Peyer's patch (tissue), 4 donors: Measurements from ENCODE around the gene BPGM. TPM values are rescaled to one million over a fixed set of nuclear protein-coding genes. Genes with fewer than 3 reads are reported as not detected.

Source experiments
- DNase-seq, 3 donors: peaks; one replicate each; pipeline ENCODE4 v3.0.0-alpha.2; 2017 to 2019
- H3K27ac ChIP-seq, 4 donors: fragments of 200-600 bp; sonication (generic); one replicate each; pipeline ENCODE4 v1.5.1; 2016 to 2019
- H3K27me3 ChIP-seq, 2 donors: fragments of 200-600 bp; sonication (generic); one replicate each; pipeline ENCODE4 v1.5.1; 2019
- H3K36me3 ChIP-seq, 3 donors: fragments of 200-600 bp; sonication (generic); one replicate each; pipeline ENCODE4 v1.5.1; 2016 to 2019
- H3K4me1 ChIP-seq, 4 donors: fragments of 200-600 bp; sonication (generic); one replicate each; pipeline ENCODE4 v1.5.1; 2016 to 2019
- H3K4me3 ChIP-seq, 4 donors: fragments of 200-600 bp; sonication (generic); 1 replicate in 3 of 4; 2 replicates in 1 of 4; pipeline ENCODE4 v1.5.1; 2016 to 2019; ENCODE audit warnings: mild to moderate bottlenecking in 1 of 4
- H3K9me3 ChIP-seq, 4 donors: fragments of 200-600 bp; sonication (generic); one replicate each; pipeline ENCODE4 v1.5.1; 2016 to 2019; ENCODE audit warnings: mild to moderate bottlenecking in 1 of 4
- CTCF ChIP-seq, 6 experiments: fragments of 450-650 bp in 4 of 6; fragments of 200-600 bp in 2 of 6; sonication (generic) in 1 of 6; IDR thresholded peaks; one replicate each; pipeline ENCODE4 v1.5.1; 2017 to 2019; ENCODE audit warnings: antibody characterized with exemption in 6 of 6, mild to moderate bottlenecking in 3 of 6, moderate library complexity in 1 of 6
- POLR2A ChIP-seq, 2 donors: fragments of 450-650 bp; IDR thresholded peaks; one replicate each; pipeline ENCODE4 v1.5.1; 2017; ENCODE audit warnings: antibody characterized with exemption in 2 of 2, mild to moderate bottlenecking in 2 of 2, moderate library complexity in 2 of 2
- total RNA-seq, 4 donors: library from RNA; depleted of rRNA; stranded (reverse); fragments of >200 nt; gene quantifications; one replicate each; pipeline ENCODE4 v1.1.0, GENCODE V29; 2016

BPGM gene
- total RNA-seq, 4 donors from 2014 or later = 5.3 to 9.2 (median 6.6) TPM

GRCh38 chr7:134671609-134672008, 25.0 kb downstream of the BPGM start:
- no peaks in the 10 kb centered on the region for H3K9me3 ChIP-seq
- H3K27ac ChIP-seq = no peak overlapping the region
- no peak overlapping the region for H3K4me3 ChIP-seq
- no peaks in the 10 kb centered on the region for H3K27me3 ChIP-seq
- no peak for DNase-seq
- H3K4me1 ChIP-seq = no peaks in the 10 kb centered on the region
- TF ChIP-seq CTCF (IDR thresholded peaks at IDR 0.05) = no peak
- no peak for TF ChIP-seq POLR2A (IDR thresholded peaks at IDR 0.05)
- no peaks in the 10 kb centered on the region for H3K36me3 ChIP-seq

- H3K4me1 ChIP-seq = no peaks in the 10 kb centered on the region
These were observed 27.8 kb downstream of the BPGM start for GRCh38 chr7:134674424-134674823.

GRCh38 chr7:134676743-134677142, 30.1 kb downstream of the BPGM start:
- Histone ChIP-seq H3K27me3 (no peaks in the 10 kb centered on the region), H3K4me3 (no peak overlapping the region), H3K27ac (no peak overlapping the region), H3K36me3 (peaks cover 0 to 6% (median 0%) of the 10 kb centered on the region in 3 donors), H3K9me3 (no peaks in the 10 kb centered on the region), H3K4me1 (no peaks in the 10 kb centered on the region)
- DNase-seq = no peak
- no peak for TF ChIP-seq POLR2A (IDR thresholded peaks at IDR 0.05)
- TF ChIP-seq CTCF (IDR thresholded peaks at IDR 0.05) = no peak

More at GRCh38 chr7:134674424-134674823, 27.8 kb downstream of the BPGM start:
- no peak for TF ChIP-seq CTCF (IDR thresholded peaks at IDR 0.05)
- no peak for TF ChIP-seq POLR2A (IDR thresholded peaks at IDR 0.05)
- H3K27me3 ChIP-seq = no peaks in the 10 kb centered on the region
- no peak for DNase-seq
- no peaks in the 10 kb centered on the region for H3K36me3 ChIP-seq
- H3K4me3 ChIP-seq = no peak overlapping the region
- no peaks in the 10 kb centered on the region for H3K9me3 ChIP-seq
- H3K27ac ChIP-seq = no peak overlapping the region

GRCh38 chr7:134678115-134678514, 31.5 kb downstream of the BPGM start:
- TF ChIP-seq POLR2A (IDR thresholded peaks at IDR 0.05) = no peak
- TF ChIP-seq CTCF (IDR thresholded peaks at IDR 0.05) = no peak
- H3K4me1 ChIP-seq = no peaks in the 10 kb centered on the region
- no peak overlapping the region for H3K27ac ChIP-seq
- H3K9me3 ChIP-seq = no peaks in the 10 kb centered on the region
- no peak for DNase-seq
- no peak overlapping the region for H3K4me3 ChIP-seq
- H3K36me3 ChIP-seq = peaks cover 0 to 6% (median 0%) of the 10 kb centered on the region in 3 donors
- H3K27me3 ChIP-seq = no peaks in the 10 kb centered on the region

- H3K4me1 ChIP-seq = no peaks in the 10 kb centered on the region
- TF ChIP-seq POLR2A (IDR thresholded peaks at IDR 0.05) = no peak
- no peak for TF ChIP-seq CTCF (IDR thresholded peaks at IDR 0.05)
- no peak for DNase-seq
- no peak overlapping the region for H3K4me3 ChIP-seq
- H3K36me3 ChIP-seq = peaks cover 0 to 6% (median 0%) of the 10 kb centered on the region in 3 donors
- H3K9me3 ChIP-seq = no peaks in the 10 kb centered on the region
- H3K27me3 ChIP-seq = no peaks in the 10 kb centered on the region
- no peak overlapping the region for H3K27ac ChIP-seq
These were observed 32.4 kb downstream of the BPGM start for GRCh38 chr7:134679006-134679405.

- Histone ChIP-seq H3K27me3 (no peaks in the 10 kb centered on the region), H3K36me3 (peaks cover 0 to 6% (median 0%) of the 10 kb centered on the region in 3 donors), H3K4me1 (no peaks in the 10 kb centered on the region), H3K4me3 (no peak overlapping the region), H3K27ac (no peak overlapping the region), H3K9me3 (no peaks in the 10 kb centered on the region)
- TF ChIP-seq POLR2A (IDR thresholded peaks at IDR 0.05) = no peak
- no peak for TF ChIP-seq CTCF (IDR thresholded peaks at IDR 0.05)
- DNase-seq = no peak
These were observed 37.5 kb downstream of the BPGM start for GRCh38 chr7:134684165-134684564.
